Central memory CD8-positive, alpha-beta T cell (primary cell): ENCODE results near the gene JADE2.
"Not testable (repeated sequence)": the region's sequence is repeated elsewhere in the genome, so short reads cannot be mapped to it uniquely, and the experiment has no call there.

ENCODE experiments used
- ATAC-seq: fragments of 150-1000 bp; cut with Tn5 transposase; replicated peaks from 2 replicates; pipeline ENCODE4 v1.10.0; 2022; ENCODE audit warnings: mild to moderate bottlenecking, moderate FRiP score, moderate number of reproducible peaks; ENCODE audit not compliant: poor library complexity, severe bottlenecking; ENCODE audit errors: extremely low read depth
- DNase-seq, 2 donors: peaks; one replicate each; pipeline ENCODE4 v3.0.0; 2021; ENCODE audit warnings: low spot score in 2 of 2
- H3K27ac Mint-ChIP-seq: one replicate; pipeline ENCODE4 v1.8.0; 2022; ENCODE audit warnings: low read depth, mild to moderate bottlenecking, moderate library complexity, mixed read lengths
- H3K27me3 Mint-ChIP-seq: one replicate; pipeline ENCODE4 v1.8.0; 2022; ENCODE audit warnings: mixed read lengths
- H3K36me3 Mint-ChIP-seq: one replicate; pipeline ENCODE4 v1.8.0; 2022; ENCODE audit warnings: mild to moderate bottlenecking, moderate library complexity, mixed read lengths; ENCODE audit not compliant: insufficient read depth
- H3K4me1 Mint-ChIP-seq: one replicate; pipeline ENCODE4 v1.8.0; 2022; ENCODE audit warnings: mixed read lengths
- H3K4me3 Mint-ChIP-seq: one replicate; pipeline ENCODE4 v1.8.0; 2022; ENCODE audit warnings: mild to moderate bottlenecking, moderate library complexity, mixed read lengths
- H3K9me3 Mint-ChIP-seq: one replicate; pipeline ENCODE4 v1.8.0; 2022; ENCODE audit warnings: mixed read lengths

JADE2 gene

GRCh38 chr5:134511796-134512660, 13.4 kb upstream of the JADE2 start:
- no peak for DNase-seq
- no peak overlapping the region for H3K27ac Mint-ChIP-seq
- H3K36me3 Mint-ChIP-seq = peaks cover 5% of the 10 kb centered on the region
- no peak for ATAC-seq
- no peaks in the 10 kb centered on the region for H3K27me3 Mint-ChIP-seq
- H3K4me3 Mint-ChIP-seq = no peak overlapping the region
- H3K4me1 Mint-ChIP-seq = no peaks in the 10 kb centered on the region
- no peaks in the 10 kb centered on the region for H3K9me3 Mint-ChIP-seq

DNA sequence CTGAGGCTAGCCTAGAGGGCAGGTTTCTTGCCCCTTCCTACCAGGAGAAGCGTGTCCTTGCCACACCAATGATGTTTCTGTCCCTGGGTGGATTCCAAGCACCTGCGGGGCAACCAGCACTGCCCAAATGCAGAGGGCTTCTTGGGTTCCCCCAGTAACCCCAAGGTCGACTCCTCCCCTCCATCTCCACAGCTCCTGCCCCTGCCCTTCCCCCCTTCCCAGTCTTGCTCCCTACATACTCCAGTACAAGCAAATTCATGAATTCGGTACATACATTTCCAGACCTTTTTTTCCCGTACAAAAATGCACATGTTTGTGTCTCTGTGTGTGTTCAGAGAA, 12.8 kb upstream of the JADE2 start:
- Mint-ChIP-seq H3K27ac (no peak overlapping the region), H3K36me3 (peaks cover 5% of the 10 kb centered on the region), H3K4me3 (no peak overlapping the region), H3K4me1 (no peaks in the 10 kb centered on the region), H3K27me3 (no peaks in the 10 kb centered on the region), H3K9me3 (no peaks in the 10 kb centered on the region)
- ATAC-seq = no peak
- DNase-seq = no peak

GRCh38 chr5:134515801-134516200, 9.7 kb upstream of the JADE2 start:
- DNase-seq (no peak), ATAC-seq (no peak)
- no peaks in the 10 kb centered on the region for H3K9me3 Mint-ChIP-seq
- H3K36me3 Mint-ChIP-seq = peaks cover 3% of the 10 kb centered on the region
- H3K4me1 Mint-ChIP-seq = no peaks in the 10 kb centered on the region
- no peak overlapping the region for H3K4me3 Mint-ChIP-seq
- no peak overlapping the region for H3K27ac Mint-ChIP-seq
- H3K27me3 Mint-ChIP-seq = no peaks in the 10 kb centered on the region

- H3K27ac Mint-ChIP-seq, H3K9me3 Mint-ChIP-seq, H3K36me3 Mint-ChIP-seq, H3K4me3 Mint-ChIP-seq, DNase-seq, H3K4me1 Mint-ChIP-seq, ATAC-seq, H3K27me3 Mint-ChIP-seq: not testable (repeated sequence)
Observed at GRCh38 chr5:134516984-134517383, 8.5 kb upstream of the JADE2 start.

DNA sequence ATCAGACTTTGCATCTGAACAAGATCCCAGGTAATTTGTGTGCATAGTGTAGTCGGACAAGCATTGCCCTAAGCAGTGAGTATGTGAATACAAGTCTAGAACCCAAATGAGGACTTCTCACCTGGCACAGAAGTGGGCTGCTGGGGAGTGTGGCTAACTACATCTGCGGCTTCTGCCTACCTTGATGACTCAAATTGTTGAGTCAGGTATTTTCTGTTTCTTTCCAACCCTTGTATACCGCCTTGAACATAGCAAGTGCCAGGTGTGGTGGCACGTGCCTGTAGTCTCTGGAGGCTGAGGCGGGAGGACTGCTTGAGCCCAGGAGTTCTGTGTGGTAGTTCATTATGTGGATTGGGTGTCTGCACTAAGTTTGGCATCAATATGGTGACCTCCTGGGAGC, 7.9 kb upstream of the JADE2 start:
- ATAC-seq (no peak), DNase-seq (no peak)
- Mint-ChIP-seq H3K9me3 (no peaks in the 10 kb centered on the region), H3K36me3 (no peaks in the 10 kb centered on the region), H3K27ac (no peak overlapping the region), H3K4me1 (no peaks in the 10 kb centered on the region), H3K4me3 (no peak overlapping the region), H3K27me3 (no peaks in the 10 kb centered on the region)

DNA sequence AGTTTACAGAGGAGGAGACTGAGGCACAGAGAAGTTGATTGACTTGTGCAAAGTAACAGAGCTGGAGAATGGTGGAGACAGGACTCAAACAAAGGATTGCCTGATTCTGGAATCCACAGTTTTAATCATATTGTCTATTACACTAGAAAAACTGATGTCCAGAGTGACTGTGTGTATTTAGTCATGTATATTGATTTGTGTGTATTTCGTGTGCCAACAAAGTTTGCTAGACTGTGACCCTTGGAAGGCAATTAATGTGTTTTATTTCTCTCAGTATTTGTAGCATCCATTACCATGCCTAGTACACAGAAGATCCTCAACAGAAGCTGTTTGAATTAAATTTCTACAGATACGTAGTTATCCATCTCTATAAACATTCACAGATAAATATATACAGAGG, 5.5 kb upstream of the JADE2 start:
- Mint-ChIP-seq H3K27ac (no peak overlapping the region), H3K4me1 (peaks cover 6% of the 10 kb centered on the region), H3K36me3 (peaks cover 11% of the 10 kb centered on the region), H3K4me3 (no peak overlapping the region), H3K9me3 (no peaks in the 10 kb centered on the region), H3K27me3 (no peaks in the 10 kb centered on the region)
- DNase-seq = no peak
- no peak for ATAC-seq

GRCh38 chr5:134521841-134522240, 3.6 kb upstream of the JADE2 start:
- H3K36me3 Mint-ChIP-seq = peaks cover 23% of the 10 kb centered on the region
- no peak for ATAC-seq
- peaks cover 6% of the 10 kb centered on the region for H3K4me1 Mint-ChIP-seq
- H3K27me3 Mint-ChIP-seq = no peaks in the 10 kb centered on the region
- no peak for DNase-seq
- no peak overlapping the region for H3K4me3 Mint-ChIP-seq
- H3K9me3 Mint-ChIP-seq = no peaks in the 10 kb centered on the region
- peak overlapping the region; percentile 23 for H3K27ac Mint-ChIP-seq

GRCh38 chr5:134523543-134524271, 1.8 kb upstream of the JADE2 start:
- DNase-seq (no peak), ATAC-seq (no peak)
- Mint-ChIP-seq H3K27ac (peak overlapping the region; percentile 93), H3K9me3 (no peaks in the 10 kb centered on the region), H3K27me3 (no peaks in the 10 kb centered on the region), H3K36me3 (peaks cover 32% of the 10 kb centered on the region), H3K4me3 (peak overlapping the region; percentile 95), H3K4me1 (peaks cover 14% of the 10 kb centered on the region)

DNA sequence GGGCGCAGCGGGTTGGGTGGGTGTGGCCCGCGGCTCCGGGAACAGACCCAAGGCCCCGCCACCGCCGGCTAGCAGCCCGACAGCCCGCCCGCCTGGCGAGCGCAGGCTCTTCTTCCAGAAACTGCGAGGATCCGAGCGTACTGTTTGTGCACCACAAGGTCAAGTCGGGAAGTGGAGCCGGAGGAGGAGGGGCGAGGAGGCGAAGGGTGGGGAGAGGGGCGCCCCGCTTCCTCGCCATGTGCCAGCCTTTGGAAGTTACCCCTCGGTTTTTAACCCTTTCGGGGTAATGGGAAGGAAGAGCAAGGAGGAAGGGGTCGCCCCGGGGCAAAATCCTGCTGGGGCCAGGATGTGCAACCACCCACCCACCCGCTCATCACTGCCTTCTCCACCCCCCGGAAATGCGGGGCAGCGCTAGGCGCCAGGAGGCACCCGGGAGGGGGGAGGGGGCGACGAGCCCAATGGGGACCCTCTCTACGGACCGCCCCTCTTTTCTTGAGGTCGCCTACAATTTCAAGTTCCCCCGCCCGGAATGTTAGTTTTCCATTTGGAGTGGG, 1.1 kb upstream of the JADE2 start:
- H3K4me3 Mint-ChIP-seq = peak overlapping the region; percentile 95
- peaks cover 20% of the 10 kb centered on the region for H3K4me1 Mint-ChIP-seq
- ATAC-seq (peak; percentile 15), DNase-seq (peak; percentile 44 to 48)
- H3K27ac Mint-ChIP-seq = peak overlapping the region; percentile 93
- no peaks in the 10 kb centered on the region for H3K27me3 Mint-ChIP-seq
- no peaks in the 10 kb centered on the region for H3K9me3 Mint-ChIP-seq
- H3K36me3 Mint-ChIP-seq = peaks cover 32% of the 10 kb centered on the region

- Mint-ChIP-seq H3K36me3 (peaks cover 32% of the 10 kb centered on the region), H3K4me1 (peaks cover 36% of the 10 kb centered on the region), H3K27ac (peak overlapping the region; percentile 93), H3K4me3 (peak overlapping the region; percentile 95), H3K27me3 (no peaks in the 10 kb centered on the region), H3K9me3 (no peaks in the 10 kb centered on the region)
- DNase-seq (peak; percentile 42 to 55), ATAC-seq (peak; percentile 22)
Observed at GRCh38 chr5:134525683-134526482, 413 bp downstream of the JADE2 start.

DNA sequence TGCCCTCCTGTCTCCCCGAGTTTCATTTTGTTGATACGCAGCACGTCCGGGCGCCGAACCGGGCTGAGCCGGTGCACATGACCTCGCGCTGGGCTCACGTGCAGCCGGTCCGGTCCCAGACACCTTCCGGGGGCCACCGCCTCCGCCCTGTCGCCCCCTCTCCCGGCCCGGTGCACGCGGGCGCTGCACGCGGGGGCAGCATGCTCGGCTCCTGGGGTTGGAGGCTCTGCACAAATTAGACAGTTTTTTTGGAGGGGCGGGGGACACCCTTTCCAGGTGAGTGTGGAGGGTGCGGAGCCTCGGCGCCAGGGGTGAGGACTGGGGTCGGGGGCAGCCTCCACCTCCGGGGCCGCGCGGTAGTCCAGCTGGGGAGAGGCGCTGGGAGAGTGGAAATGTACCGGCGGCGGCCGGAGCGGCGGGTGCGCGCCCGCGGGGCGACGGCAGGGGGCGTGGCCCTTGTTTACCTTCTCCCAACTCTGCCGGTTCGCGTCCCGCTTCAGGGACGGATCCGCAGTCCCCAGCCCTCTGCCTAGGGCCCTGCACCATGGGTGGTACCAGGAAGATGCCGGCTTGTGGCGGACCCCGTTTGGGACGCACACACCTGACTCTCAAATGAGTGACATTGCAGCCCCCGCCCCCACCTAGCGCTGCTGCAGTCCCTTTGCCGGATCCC, 1.1 kb downstream of the JADE2 start:
- H3K4me1 Mint-ChIP-seq = peaks cover 43% of the 10 kb centered on the region
- DNase-seq = peak; percentile 45
- no peaks in the 10 kb centered on the region for H3K27me3 Mint-ChIP-seq
- no peaks in the 10 kb centered on the region for H3K9me3 Mint-ChIP-seq
- peaks cover 32% of the 10 kb centered on the region for H3K36me3 Mint-ChIP-seq
- peak overlapping the region; percentile 94 for H3K27ac Mint-ChIP-seq
- ATAC-seq = no peak
- peak overlapping the region; percentile 95 for H3K4me3 Mint-ChIP-seq
